GM13977 (cell line): ENCODE measurements around the gene PDE4B.

ENCODE experiments used
- DNase-seq: peaks from one replicate; pipeline ENCODE4 v3.0.0; 2012; ENCODE audit warnings: low spot score
- CTCF ChIP-seq: IDR thresholded peaks from 2 replicates; pipeline ENCODE4 v1.5.1; 2012; ENCODE audit warnings: mild to moderate bottlenecking, control low read depth; ENCODE audit not compliant: insufficient read depth; ENCODE audit errors: extremely low read depth, missing control alignments
- in situ Hi-C: fragments of 300-500 bp; cut with MboI; formaldehyde crosslinking; loops from one replicate; pipeline ENCODE4 v1.12.0; 2022; ENCODE audit warnings: low sequenced_read_pairs, low pct_unique_long_range_greater_than_20kb, mixed read lengths, inconsistent platforms; ENCODE audit not compliant: unreplicated experiment

Gene PDE4B

GRCh38 chr1:66183400-66183799 is 390.7 kb downstream of the PDE4B start:
- TF ChIP-seq CTCF, result no peak
- DNase-seq, result no peak
- in situ Hi-C loops, result no loop called here

DNA sequence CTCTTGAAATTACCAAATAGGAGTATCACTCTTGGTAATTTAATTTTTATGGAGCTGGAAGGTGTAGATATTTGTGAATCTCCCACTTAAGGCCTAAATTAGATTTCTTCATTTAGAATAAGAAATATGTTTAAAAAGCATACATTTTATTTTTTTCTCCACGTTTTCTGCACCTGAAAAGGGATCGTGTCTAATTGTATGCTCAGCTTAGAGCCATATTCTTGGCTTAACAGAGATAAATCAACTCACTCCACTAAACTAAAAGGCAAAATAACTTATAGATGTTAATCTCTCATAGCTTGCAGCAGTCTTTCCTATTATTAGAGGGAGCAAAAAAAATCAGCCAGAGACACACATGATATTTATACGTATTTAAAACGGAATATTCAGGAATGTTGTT is 404.4 kb downstream of the PDE4B start:
- no peak for DNase-seq
- TF ChIP-seq CTCF, result no peak
- in situ Hi-C loops, result no loop called here

GRCh38 chr1:66197785-66198184 is 405.1 kb downstream of the PDE4B start:
- in situ Hi-C loops, result no loop called here
- TF ChIP-seq CTCF, result no peak
- DNase-seq, result no peak

GRCh38 chr1:66206563-66207144 is 414.0 kb downstream of the PDE4B start:
- in situ Hi-C loops, result no loop called here
- no peak for TF ChIP-seq CTCF
- DNase-seq, result no peak

GRCh38 chr1:66207484-66207883 is 414.8 kb downstream of the PDE4B start:
- no peak for TF ChIP-seq CTCF
- in situ Hi-C loops, result no loop called here
- DNase-seq, result no peak

DNA sequence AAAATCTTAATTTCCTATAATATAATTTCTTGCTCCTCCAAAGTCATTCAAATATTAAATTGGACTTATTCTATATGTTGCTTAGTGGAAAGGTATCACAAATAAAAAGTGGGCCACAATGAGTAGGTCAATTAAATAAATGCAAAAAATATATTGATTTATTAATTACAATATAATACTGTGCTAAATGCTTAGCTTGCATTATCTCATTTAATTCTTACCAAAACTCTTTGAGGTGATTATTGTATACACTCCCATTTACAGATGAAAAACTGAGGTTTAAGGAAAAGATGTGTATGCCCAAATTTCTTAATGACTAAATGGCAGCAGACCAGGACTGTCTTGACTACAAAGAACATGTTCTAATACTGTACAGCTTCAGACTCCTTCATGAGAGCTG is 415.9 kb downstream of the PDE4B start:
- no peak for TF ChIP-seq CTCF
- no peak for DNase-seq
- in situ Hi-C loops, result no loop called here
